ENCODE measurements around the gene GTF2A1. TPM values are rescaled to one million over a fixed set of nuclear protein-coding genes. Genes with fewer than 3 reads are reported as not detected.

GTF2A1 gene
- total RNA-seq, 1 experiment from 2014 or later = 49.0 TPM

- TF ChIP-seq IRF1 (CRISPR knock-in tag; IDR thresholded peaks at IDR 0.05) = peak; percentile 84
- TF ChIP-seq ZNF671 (CRISPR knock-in tag; IDR thresholded peaks at IDR 0.05) = peak; percentile 89; the same call in 1 of the 2 replicates
- TF ChIP-seq GTF2I (CRISPR knock-in tag; conservative IDR thresholded peaks at IDR 0.05) = no peak
- no peak for TF ChIP-seq NFYB (CRISPR knock-in tag; conservative IDR thresholded peaks at IDR 0.05; ENCODE audit: low read depth)
- TF ChIP-seq ZBTB43 (CRISPR knock-in tag; IDR thresholded peaks at IDR 0.05) = no peak; the same call in 1 of the 2 replicates
- no peak for TF ChIP-seq ZNF416 (CRISPR knock-in tag; IDR thresholded peaks at IDR 0.05)
- peak; percentile 69; the same call in 1 of the 2 replicates for TF ChIP-seq CREM (CRISPR knock-in tag; IDR thresholded peaks at IDR 0.05)
- TF ChIP-seq ZNF219 (CRISPR knock-in tag; IDR thresholded peaks at IDR 0.05; ENCODE audit: borderline replicate concordance) = no peak
- no peak for TF ChIP-seq ZNF232 (CRISPR knock-in tag; IDR thresholded peaks at IDR 0.05)
- peak; percentile 61; the same call in 1 of the 2 replicates for TF ChIP-seq FOXP4 (CRISPR knock-in tag; IDR thresholded peaks at IDR 0.05)
- TF ChIP-seq CBFB (CRISPR knock-in tag; IDR thresholded peaks at IDR 0.05; ENCODE audit: low read depth) = 0 out of 2 replicates have a peak, but pooled peaks have one; percentile 50
- TF ChIP-seq ZNF423 (CRISPR knock-in tag; IDR thresholded peaks at IDR 0.05) = no peak
- no peak for TF ChIP-seq MXD4 (CRISPR knock-in tag; IDR thresholded peaks at IDR 0.05; ENCODE audit: borderline replicate concordance)
- peak; percentile 82; the same call in 1 of the 2 replicates for TF ChIP-seq ZNF138 (CRISPR knock-in tag; conservative IDR thresholded peaks at IDR 0.05)
- TF ChIP-seq ZNF396 (CRISPR knock-in tag; IDR thresholded peaks at IDR 0.05; ENCODE audit: borderline replicate concordance) = no peak
- no peak for TF ChIP-seq JUN (CRISPR knock-in tag; IDR thresholded peaks at IDR 0.05)
- TF ChIP-seq ZSCAN18 (CRISPR knock-in tag; IDR thresholded peaks at IDR 0.05) = no peak
- TF ChIP-seq TEAD4 (CRISPR knock-in tag; IDR thresholded peaks at IDR 0.05) = 0 out of 2 replicates have a peak, but pooled peaks have one; percentile 30
- 0 out of 2 replicates have a peak, but pooled peaks have one; percentile 22 for TF ChIP-seq SMAD4 (CRISPR knock-in tag; IDR thresholded peaks at IDR 0.05)
- no peak for TF ChIP-seq FOXJ3 (CRISPR knock-in tag; IDR thresholded peaks at IDR 0.05; ENCODE audit: borderline replicate concordance)
- TF ChIP-seq NR3C1 (CRISPR knock-in tag; conservative IDR thresholded peaks at IDR 0.05; ENCODE audit: low read depth) = no peak
- peak; percentile 98 for TF ChIP-seq USF2 (CRISPR knock-in tag; IDR thresholded peaks at IDR 0.05)
- no peak for TF ChIP-seq KAT7 (CRISPR knock-in tag; IDR thresholded peaks at IDR 0.05; ENCODE audit: borderline replicate concordance)
- TF ChIP-seq CREB1 (CRISPR knock-in tag; IDR thresholded peaks at IDR 0.05) = no peak
- TF ChIP-seq RELA (CRISPR knock-in tag; IDR thresholded peaks at IDR 0.05; ENCODE audit: borderline replicate concordance) = 0 out of 2 replicates have a peak, but pooled peaks have one; percentile 15
- TF ChIP-seq ZNF532 (CRISPR knock-in tag; IDR thresholded peaks at IDR 0.05; ENCODE audit: borderline replicate concordance) = no peak; the same call in 1 of the 2 replicates
These were observed at the start of gene GTF2A1 (continued) for GRCh38 chr14:81220830-81221578.
